ENCODE results near the gene NR1H3. TPM values are rescaled to one million over a fixed set of nuclear protein-coding genes. Genes with fewer than 3 reads are reported as not detected.

Gene NR1H3
- polyA plus RNA-seq, 6 donors from 2014 or later = 3.2 to 12.5 (median 5.2) TPM

- Mint-ChIP-seq H3K27me3 (no peaks in the 10 kb centered on the region), H3K4me3 (peak overlapping the region in 6 of 8 donors; percentile 94 to 98 (median 96)), H3K4me1 (peaks cover 34 to 60% (median 38%) of the 10 kb centered on the region in 3 donors), H3K9me3 (no peaks in the 10 kb centered on the region), H3K36me3 (no peaks in the 10 kb centered on the region), H3K27ac (peak overlapping the region in 1 of 6 donors; percentile 97)
- ATAC-seq (ENCODE audit: low read depth in 2 of 2) = no peak
- DNase-seq = no peak
Measured at GRCh38 chr11:47267876-47268275, 10.1 kb downstream of the NR1H3 start.

DNA sequence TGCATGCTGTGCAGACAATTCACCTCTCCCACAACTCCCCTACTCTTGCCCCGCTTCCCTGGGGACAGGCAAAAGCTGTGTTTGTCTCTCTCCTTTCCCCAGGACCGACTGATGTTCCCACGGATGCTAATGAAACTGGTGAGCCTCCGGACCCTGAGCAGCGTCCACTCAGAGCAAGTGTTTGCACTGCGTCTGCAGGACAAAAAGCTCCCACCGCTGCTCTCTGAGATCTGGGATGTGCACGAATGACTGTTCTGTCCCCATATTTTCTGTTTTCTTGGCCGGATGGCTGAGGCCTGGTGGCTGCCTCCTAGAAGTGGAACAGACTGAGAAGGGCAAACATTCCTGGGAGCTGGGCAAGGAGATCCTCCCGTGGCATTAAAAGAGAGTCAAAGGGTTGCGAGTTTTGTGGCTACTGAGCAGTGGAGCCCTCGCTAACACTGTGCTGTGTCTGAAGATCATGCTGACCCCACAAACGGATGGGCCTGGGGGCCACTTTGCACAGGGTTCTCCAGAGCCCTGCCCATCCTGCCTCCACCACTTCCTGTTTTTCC is 10.7 kb downstream of the NR1H3 start:
- DNase-seq = no peak
- Mint-ChIP-seq H3K9me3 (no peaks in the 10 kb centered on the region), H3K27ac (peak overlapping the region; percentile 76 to 97 (median 95)), H3K4me3 (peak overlapping the region; percentile 80 to 98 (median 96)), H3K4me1 (peaks cover 35 to 66% (median 42%) of the 10 kb centered on the region in 3 donors), H3K36me3 (no peaks in the 10 kb centered on the region), H3K27me3 (no peaks in the 10 kb centered on the region)
- no peak for ATAC-seq (ENCODE audit: low read depth in 2 of 2)

- Mint-ChIP-seq H3K9me3 (no peaks in the 10 kb centered on the region), H3K36me3 (no peaks in the 10 kb centered on the region), H3K27ac (peak overlapping the region; percentile 76 to 97 (median 95)), H3K27me3 (no peaks in the 10 kb centered on the region), H3K4me3 (peak overlapping the region; percentile 80 to 98 (median 96)), H3K4me1 (peaks cover 36 to 73% (median 43%) of the 10 kb centered on the region in 3 donors)
- ATAC-seq (ENCODE audit: low read depth in 2 of 2) (peak; percentile 61 to 62), DNase-seq (peak; percentile 82)
Measured at GRCh38 chr11:47269002-47269828, 11.4 kb downstream of the NR1H3 start.

DNA sequence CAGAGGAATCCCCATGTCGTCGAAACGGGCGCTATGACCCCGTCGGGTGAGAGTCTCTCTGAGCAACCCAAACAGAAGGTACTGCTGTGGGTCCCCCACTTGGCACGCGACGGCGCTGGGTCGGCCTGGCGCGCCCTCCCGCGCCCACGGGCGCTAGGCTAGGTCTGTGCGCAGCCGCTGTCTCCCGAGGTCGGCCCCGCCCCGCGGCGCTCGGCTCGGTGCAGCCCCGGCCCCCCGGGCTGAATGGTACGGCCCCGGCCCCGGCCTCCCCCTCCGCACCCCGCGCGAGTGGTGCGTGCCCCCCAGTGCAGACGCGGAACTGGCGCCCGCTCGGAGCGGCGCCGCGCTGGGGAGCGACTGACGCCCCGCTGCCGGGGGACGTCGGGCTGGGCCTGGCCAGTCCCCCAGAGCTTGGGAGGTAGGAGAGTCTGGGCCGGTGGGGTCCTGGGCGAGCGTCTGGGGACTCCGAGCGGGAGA is 12.1 kb downstream of the NR1H3 start, which contains the start of gene MADD:
Gene MADD, plus strand, starts transcription at position 305 of the 477 bp plus-strand sequence.
- no peaks in the 10 kb centered on the region for H3K27me3 Mint-ChIP-seq
- peaks cover 41 to 76% (median 49%) of the 10 kb centered on the region in 3 donors for H3K4me1 Mint-ChIP-seq
- no peaks in the 10 kb centered on the region for H3K36me3 Mint-ChIP-seq
- peak; percentile 92 for DNase-seq
- ATAC-seq (ENCODE audit: low read depth in 2 of 2) = peak; percentile 81 to 83
- peak within 1 kb of the TSS; percentile 76 to 97 (median 95) for H3K27ac Mint-ChIP-seq
- no peaks in the 10 kb centered on the region for H3K9me3 Mint-ChIP-seq
- H3K4me3 Mint-ChIP-seq = peak within 1 kb of the TSS; percentile 80 to 98 (median 96)

GRCh38 chr11:47270331-47271271 is 12.8 kb downstream of the NR1H3 start:
- Mint-ChIP-seq H3K4me3 (peak overlapping the region; percentile 80 to 95 (median 91)), H3K27ac (peak overlapping the region in 5 of 6 donors; percentile 1 to 95 (median 71)), H3K27me3 (no peaks in the 10 kb centered on the region), H3K4me1 (peaks cover 41 to 69% (median 51%) of the 10 kb centered on the region in 3 donors), H3K9me3 (no peaks in the 10 kb centered on the region), H3K36me3 (no peaks in the 10 kb centered on the region)
- DNase-seq = peak; percentile 15
- no peak for ATAC-seq (ENCODE audit: low read depth in 2 of 2)

DNA sequence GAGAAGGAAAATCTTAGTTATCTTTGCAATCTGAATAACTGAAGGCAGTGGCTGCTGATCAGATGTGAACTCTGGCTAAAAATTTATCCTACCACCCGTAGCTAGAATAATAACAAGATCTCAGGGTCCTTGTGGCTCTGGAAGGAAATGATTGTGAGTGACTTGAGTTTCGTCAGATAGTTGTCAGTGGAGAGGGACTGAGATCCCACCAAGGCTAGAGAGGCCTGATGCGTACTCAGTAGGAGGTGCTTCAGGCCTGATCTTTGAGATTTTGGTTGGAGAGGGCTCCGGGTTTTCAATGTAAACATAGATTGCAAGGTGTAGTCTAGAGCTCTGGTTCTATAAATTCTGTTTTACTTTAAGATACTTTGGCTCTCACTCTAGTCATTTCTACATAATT is 13.5 kb downstream of the NR1H3 start:
- Mint-ChIP-seq H3K4me3 (peak overlapping the region; percentile 68 to 95 (median 89)), H3K4me1 (peaks cover 45 to 63% (median 56%) of the 10 kb centered on the region in 3 donors), H3K36me3 (peaks cover 3 to 6% of the 10 kb centered on the region in 2 donors), H3K9me3 (no peaks in the 10 kb centered on the region), H3K27me3 (no peaks in the 10 kb centered on the region), H3K27ac (peak overlapping the region; percentile 0 to 95 (median 40))
- DNase-seq (no peak), ATAC-seq (ENCODE audit: low read depth in 2 of 2) (no peak)

- H3K9me3 Mint-ChIP-seq = no peaks in the 10 kb centered on the region
- DNase-seq (no peak), ATAC-seq (ENCODE audit: low read depth in 2 of 2) (no peak)
- peak overlapping the region; percentile 8 to 84 (median 70) for H3K27ac Mint-ChIP-seq
- H3K27me3 Mint-ChIP-seq = no peaks in the 10 kb centered on the region
- peaks cover 8% of the 10 kb centered on the region in 2 donors for H3K36me3 Mint-ChIP-seq
- peaks cover 45 to 62% (median 57%) of the 10 kb centered on the region in 3 donors for H3K4me1 Mint-ChIP-seq
- peak overlapping the region; percentile 68 to 95 (median 86) for H3K4me3 Mint-ChIP-seq
Measured at GRCh38 chr11:47271961-47272661, 14.3 kb downstream of the NR1H3 start.

DNA sequence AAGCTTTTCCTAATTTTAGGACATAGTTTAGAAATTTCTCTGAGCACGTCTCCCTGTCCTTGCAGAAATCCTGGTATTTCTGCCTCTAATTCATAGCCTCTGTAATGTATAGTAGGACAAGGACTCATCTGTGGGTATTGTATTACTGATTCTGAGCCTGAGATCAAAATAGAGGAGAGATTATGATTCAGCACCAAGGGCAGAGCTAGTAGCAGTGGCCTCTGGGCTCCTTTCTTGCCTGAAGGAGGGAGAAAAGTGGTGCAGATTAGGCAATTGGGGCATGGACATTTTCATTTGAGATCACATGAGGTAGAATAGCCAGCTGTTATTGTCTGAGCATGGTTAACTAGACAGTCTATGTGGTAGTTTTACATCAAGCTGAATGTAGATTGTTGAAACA is 14.9 kb downstream of the NR1H3 start:
- no peaks in the 10 kb centered on the region for H3K27me3 Mint-ChIP-seq
- H3K27ac Mint-ChIP-seq = peak overlapping the region in 4 of 6 donors; percentile 2 to 78 (median 24)
- H3K4me3 Mint-ChIP-seq = peak overlapping the region; percentile 68 to 95 (median 86)
- ATAC-seq (ENCODE audit: low read depth in 2 of 2) (no peak), DNase-seq (no peak)
- no peaks in the 10 kb centered on the region for H3K9me3 Mint-ChIP-seq
- H3K36me3 Mint-ChIP-seq = peaks cover 8% of the 10 kb centered on the region in 2 donors
- H3K4me1 Mint-ChIP-seq = peaks cover 45 to 58% (median 57%) of the 10 kb centered on the region in 3 donors

- H3K4me3 Mint-ChIP-seq = peak overlapping the region in 1 of 8 donors; percentile 67
Measured at GRCh38 chr11:47274495-47275235, 16.9 kb downstream of the NR1H3 start.

GRCh38 chr11:47276923-47277322 is 19.1 kb downstream of the NR1H3 start:
- no peak for ATAC-seq (ENCODE audit: low read depth in 2 of 2)
- peaks cover 17 to 21% of the 10 kb centered on the region in 2 donors for H3K36me3 Mint-ChIP-seq
- H3K27ac Mint-ChIP-seq = no peak overlapping the region
- H3K4me3 Mint-ChIP-seq = no peak overlapping the region
- H3K27me3 Mint-ChIP-seq = no peaks in the 10 kb centered on the region
- no peak for DNase-seq
- no peaks in the 10 kb centered on the region for H3K9me3 Mint-ChIP-seq
- H3K4me1 Mint-ChIP-seq = peaks cover 21 to 29% (median 28%) of the 10 kb centered on the region in 3 donors

More at GRCh38 chr11:47274495-47275235, 16.9 kb downstream of the NR1H3 start:
- Mint-ChIP-seq H3K4me1 (peaks cover 34 to 43% (median 42%) of the 10 kb centered on the region in 3 donors), H3K9me3 (no peaks in the 10 kb centered on the region), H3K27ac (no peak overlapping the region), H3K27me3 (no peaks in the 10 kb centered on the region), H3K36me3 (peaks cover 8 to 16% of the 10 kb centered on the region in 2 donors)
- DNase-seq = no peak
- no peak for ATAC-seq (ENCODE audit: low read depth in 2 of 2)

- Mint-ChIP-seq H3K4me3 (no peak overlapping the region), H3K36me3 (peaks cover 25 to 27% of the 10 kb centered on the region in 2 donors), H3K9me3 (no peaks in the 10 kb centered on the region), H3K4me1 (peaks cover 10 to 18% (median 17%) of the 10 kb centered on the region in 3 donors), H3K27ac (peak overlapping the region in 1 of 6 donors; percentile 10), H3K27me3 (no peaks in the 10 kb centered on the region)
- DNase-seq (no peak), ATAC-seq (ENCODE audit: low read depth in 2 of 2) (no peak)
Measured at GRCh38 chr11:47278058-47278457, 20.3 kb downstream of the NR1H3 start.

DNA sequence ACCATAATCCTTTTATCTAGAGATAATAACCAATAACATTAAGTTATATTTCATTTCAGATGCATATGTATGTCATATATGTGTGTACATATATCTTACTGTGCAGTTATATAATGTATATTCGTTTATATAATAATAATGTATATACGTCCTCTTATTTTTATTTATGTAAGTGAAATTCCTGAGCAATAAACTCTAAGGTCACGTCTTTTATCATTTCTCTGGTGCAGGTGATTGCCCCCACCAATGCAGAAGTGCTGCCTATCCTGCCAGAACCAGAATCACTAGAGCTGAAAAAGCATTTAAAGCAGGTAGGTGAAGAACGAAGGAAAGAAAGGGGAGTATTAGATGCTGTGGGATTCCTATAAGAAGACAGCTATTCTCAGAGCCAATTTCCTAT is 21.0 kb downstream of the NR1H3 start:
- Mint-ChIP-seq H3K27me3 (no peaks in the 10 kb centered on the region), H3K4me3 (no peak overlapping the region), H3K27ac (no peak overlapping the region), H3K9me3 (no peaks in the 10 kb centered on the region), H3K4me1 (peaks cover 10 to 15% (median 10%) of the 10 kb centered on the region in 3 donors), H3K36me3 (peaks cover 26 to 27% of the 10 kb centered on the region in 2 donors)
- no peak for ATAC-seq (ENCODE audit: low read depth in 2 of 2)
- no peak for DNase-seq

Measured in naive B cell (primary cell).